ENCODE measurements around the gene DLD.

The DLD gene

DNA sequence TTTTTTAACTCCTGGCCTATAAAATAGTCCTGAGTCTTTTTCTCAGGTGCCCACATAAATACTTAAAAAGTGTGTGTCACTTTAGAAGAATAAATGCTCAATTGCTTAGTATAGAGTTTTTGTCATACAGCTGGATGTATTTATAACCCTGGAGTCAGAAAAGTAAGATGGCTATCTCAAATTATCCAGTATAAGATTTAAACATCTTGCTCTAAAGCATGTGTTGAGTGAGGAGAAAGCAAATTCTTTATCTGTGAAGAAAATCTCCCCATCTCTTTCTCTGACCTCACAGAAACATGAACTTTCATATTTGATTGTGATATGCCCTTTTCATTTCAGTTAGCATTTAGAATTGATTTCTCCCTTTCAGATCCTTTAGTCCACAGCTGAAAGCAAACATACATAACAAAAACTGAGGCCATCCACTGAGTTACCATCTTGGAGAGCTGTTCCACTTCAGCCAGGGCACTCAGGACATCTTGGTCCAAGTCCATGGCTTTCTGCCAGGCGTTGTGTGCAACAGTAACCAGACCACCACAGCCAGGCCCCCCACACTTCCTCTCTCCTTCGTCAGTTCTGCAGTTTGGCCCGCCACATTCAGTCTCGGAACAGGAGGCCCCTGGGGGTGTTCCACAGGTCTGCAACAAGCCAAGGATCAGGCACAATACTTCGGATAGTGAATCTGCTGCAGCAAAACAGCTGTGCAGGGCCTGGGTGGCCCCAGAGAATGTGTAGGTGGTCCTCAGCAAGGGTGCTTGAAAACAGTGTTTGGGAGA is 40.9 kb downstream of the DLD start:
- peaks cover 59 to 65% of the 10 kb centered on the region in 2 donors for H3K36me3 ChIP-seq (ENCODE audit: control insufficient read depth in 1 of 2, insufficient read depth in 2 of 2, low read length in 2 of 2)
- no peak overlapping the region for H3K27ac ChIP-seq (ENCODE audit: low read depth, low read length)

DNA sequence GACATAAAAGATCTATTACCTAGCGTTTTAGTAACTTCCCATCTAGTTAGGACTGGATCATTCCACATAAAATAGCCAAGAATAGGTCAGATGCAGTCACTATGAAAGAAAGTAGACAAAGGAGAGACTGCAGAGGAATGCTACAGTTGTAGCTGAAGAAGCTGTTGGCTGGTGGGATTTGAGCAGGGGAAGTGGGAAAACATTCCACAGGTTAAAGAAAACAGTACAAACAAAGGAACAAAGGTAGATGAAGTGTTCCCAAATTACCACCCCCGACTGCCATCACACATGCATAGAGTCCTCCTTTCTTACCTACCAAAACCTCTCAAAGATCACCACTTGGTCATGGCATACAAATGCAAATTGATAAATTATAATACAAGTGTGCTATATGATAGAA is 41.8 kb downstream of the DLD start:
- Histone ChIP-seq H3K9me3 (ENCODE audit: control insufficient read depth in 1 of 2, low read length in 2 of 2) (no peaks in the 10 kb centered on the region), H3K4me1 (ENCODE audit: control insufficient read depth in 1 of 2, insufficient read depth in 2 of 2, low read length in 2 of 2) (no peaks in the 10 kb centered on the region), H3K9ac (ENCODE audit: low read depth in 1 of 2, low read length in 2 of 2) (no peak overlapping the region), H3K27me3 (ENCODE audit: control insufficient read depth in 1 of 2, insufficient read depth in 2 of 2, low read length in 2 of 2) (no peaks in the 10 kb centered on the region), H3K27ac (ENCODE audit: low read depth, low read length) (no peak overlapping the region), H3K4me3 (ENCODE audit: low read depth in 1 of 2, low read length in 2 of 2) (no peak overlapping the region), H3K36me3 (ENCODE audit: control insufficient read depth in 1 of 2, insufficient read depth in 2 of 2, low read length in 2 of 2) (peaks cover 58 to 59% of the 10 kb centered on the region in 2 donors)

More for the DNA sequence above, 40.9 kb downstream of the DLD start:
- no peak overlapping the region for H3K4me3 ChIP-seq (ENCODE audit: low read depth in 1 of 2, low read length in 2 of 2)
- H3K4me1 ChIP-seq (ENCODE audit: control insufficient read depth in 1 of 2, insufficient read depth in 2 of 2, low read length in 2 of 2) = no peaks in the 10 kb centered on the region
- H3K9me3 ChIP-seq (ENCODE audit: control insufficient read depth in 1 of 2, low read length in 2 of 2) = no peaks in the 10 kb centered on the region
- H3K9ac ChIP-seq (ENCODE audit: low read depth in 1 of 2, low read length in 2 of 2) = no peak overlapping the region
- H3K27me3 ChIP-seq (ENCODE audit: control insufficient read depth in 1 of 2, insufficient read depth in 2 of 2, low read length in 2 of 2) = no peaks in the 10 kb centered on the region

DNA sequence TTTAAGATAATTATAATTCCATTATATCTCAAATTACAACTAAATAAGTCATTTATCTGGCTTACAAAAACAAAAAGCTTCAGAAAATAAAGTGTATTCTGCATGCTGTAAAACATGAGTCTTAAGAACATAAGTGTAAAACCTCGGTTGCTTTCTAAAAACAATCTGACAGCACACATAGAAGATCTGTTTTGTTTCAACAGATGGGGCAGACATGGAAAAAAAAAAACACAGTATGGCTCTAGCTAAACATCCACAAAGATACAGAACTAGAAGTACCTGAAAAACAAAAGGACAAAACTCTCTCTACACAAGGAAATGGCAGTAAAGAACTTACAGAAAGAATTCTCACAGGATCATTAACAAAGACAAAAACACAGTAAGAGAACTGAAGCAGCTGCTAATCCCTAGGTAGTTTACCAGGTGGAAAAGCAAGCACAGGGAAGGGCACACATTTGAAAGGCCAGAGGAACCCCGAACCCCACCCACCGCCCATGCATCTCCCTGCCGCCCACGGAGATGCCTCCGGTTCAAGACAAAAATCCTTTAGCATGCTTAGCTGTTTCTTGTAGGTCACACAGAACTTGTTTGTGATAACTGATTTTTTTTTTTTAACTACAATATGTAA is 42.5 kb downstream of the DLD start:
- Histone ChIP-seq H3K4me1 (ENCODE audit: control insufficient read depth in 1 of 2, insufficient read depth in 2 of 2, low read length in 2 of 2) (no peaks in the 10 kb centered on the region), H3K9ac (ENCODE audit: low read depth in 1 of 2, low read length in 2 of 2) (no peak overlapping the region), H3K9me3 (ENCODE audit: control insufficient read depth in 1 of 2, low read length in 2 of 2) (no peaks in the 10 kb centered on the region), H3K27me3 (ENCODE audit: control insufficient read depth in 1 of 2, insufficient read depth in 2 of 2, low read length in 2 of 2) (no peaks in the 10 kb centered on the region), H3K36me3 (ENCODE audit: control insufficient read depth in 1 of 2, insufficient read depth in 2 of 2, low read length in 2 of 2) (peaks cover 54 to 56% of the 10 kb centered on the region in 2 donors), H3K4me3 (ENCODE audit: low read depth in 1 of 2, low read length in 2 of 2) (no peak overlapping the region), H3K27ac (ENCODE audit: low read depth, low read length) (no peak overlapping the region)

DNA sequence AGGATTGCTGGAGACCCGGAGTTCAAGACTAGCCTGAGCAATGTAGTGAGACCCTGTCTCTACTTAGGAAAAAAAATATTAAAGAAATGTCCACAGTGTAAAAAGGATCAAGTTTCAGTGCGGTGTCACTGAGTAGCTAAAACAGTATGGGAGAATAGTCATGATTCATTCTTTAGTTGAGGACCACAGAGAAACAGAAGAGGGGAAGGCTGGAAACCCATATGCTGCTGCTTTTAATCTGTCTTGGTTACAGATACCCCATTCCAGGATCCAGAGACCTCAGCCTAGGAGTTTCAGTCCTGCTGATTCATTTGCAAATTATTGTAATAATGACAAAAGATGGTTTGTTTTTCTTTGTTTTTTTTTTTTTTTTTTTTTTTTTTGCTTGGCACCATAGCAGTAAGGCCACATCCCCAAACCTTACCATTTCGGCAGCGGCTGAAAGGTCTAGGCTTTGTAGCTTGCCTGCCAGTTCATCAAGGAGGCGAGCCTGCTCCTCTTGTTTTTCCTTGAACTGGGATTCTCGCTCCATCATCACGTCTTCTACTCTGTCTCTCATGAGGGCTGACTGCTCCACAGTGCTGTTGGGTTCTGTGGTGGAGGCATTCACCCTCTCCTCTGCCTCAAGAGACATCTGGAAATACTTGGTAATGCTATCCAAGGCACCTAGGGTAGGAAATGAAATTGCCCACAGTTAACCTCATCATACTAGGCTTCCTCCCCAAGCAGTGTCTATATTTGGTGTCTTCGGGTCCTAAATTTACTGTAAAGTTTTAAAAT is 44.2 kb downstream of the DLD start:
- H3K9ac ChIP-seq (ENCODE audit: low read depth in 1 of 2, low read length in 2 of 2) = no peak overlapping the region
- H3K27ac ChIP-seq (ENCODE audit: low read depth, low read length) = no peak overlapping the region
- H3K9me3 ChIP-seq (ENCODE audit: control insufficient read depth in 1 of 2, low read length in 2 of 2) = no peaks in the 10 kb centered on the region
- no peak overlapping the region for H3K4me3 ChIP-seq (ENCODE audit: low read depth in 1 of 2, low read length in 2 of 2)
- peaks cover 52 to 61% of the 10 kb centered on the region in 2 donors for H3K36me3 ChIP-seq (ENCODE audit: control insufficient read depth in 1 of 2, insufficient read depth in 2 of 2, low read length in 2 of 2)
- no peaks in the 10 kb centered on the region for H3K27me3 ChIP-seq (ENCODE audit: control insufficient read depth in 1 of 2, insufficient read depth in 2 of 2, low read length in 2 of 2)
- H3K4me1 ChIP-seq (ENCODE audit: control insufficient read depth in 1 of 2, insufficient read depth in 2 of 2, low read length in 2 of 2) = no peaks in the 10 kb centered on the region

DNA sequence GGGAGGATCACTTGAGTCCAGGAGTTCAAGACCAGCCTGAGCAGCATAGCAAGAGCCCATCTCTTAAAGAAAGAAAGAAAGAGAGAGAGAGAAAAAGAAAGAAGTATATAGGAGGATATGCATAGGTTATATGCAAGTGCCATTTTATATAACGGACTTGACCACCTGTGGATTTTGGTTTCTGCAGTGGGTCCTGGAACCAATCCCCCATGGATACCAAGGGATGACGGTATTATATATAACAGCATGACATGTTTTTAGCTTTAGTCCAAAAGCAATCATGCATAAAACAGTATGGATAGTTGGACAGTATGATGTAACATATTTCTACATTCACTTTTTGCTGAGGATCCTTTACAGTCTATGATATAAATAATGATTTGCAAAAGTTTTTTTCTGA is 45.3 kb downstream of the DLD start:
- H3K4me1 ChIP-seq (ENCODE audit: control insufficient read depth in 1 of 2, insufficient read depth in 2 of 2, low read length in 2 of 2) = no peaks in the 10 kb centered on the region
- H3K27ac ChIP-seq (ENCODE audit: low read depth, low read length) = no peak overlapping the region
- H3K27me3 ChIP-seq (ENCODE audit: control insufficient read depth in 1 of 2, insufficient read depth in 2 of 2, low read length in 2 of 2) = no peaks in the 10 kb centered on the region
- H3K4me3 ChIP-seq (ENCODE audit: low read depth in 1 of 2, low read length in 2 of 2) = no peak overlapping the region
- H3K36me3 ChIP-seq (ENCODE audit: control insufficient read depth in 1 of 2, insufficient read depth in 2 of 2, low read length in 2 of 2) = peaks cover 54 to 63% of the 10 kb centered on the region in 2 donors
- no peak overlapping the region for H3K9ac ChIP-seq (ENCODE audit: low read depth in 1 of 2, low read length in 2 of 2)
- H3K9me3 ChIP-seq (ENCODE audit: control insufficient read depth in 1 of 2, low read length in 2 of 2) = no peaks in the 10 kb centered on the region

DNA sequence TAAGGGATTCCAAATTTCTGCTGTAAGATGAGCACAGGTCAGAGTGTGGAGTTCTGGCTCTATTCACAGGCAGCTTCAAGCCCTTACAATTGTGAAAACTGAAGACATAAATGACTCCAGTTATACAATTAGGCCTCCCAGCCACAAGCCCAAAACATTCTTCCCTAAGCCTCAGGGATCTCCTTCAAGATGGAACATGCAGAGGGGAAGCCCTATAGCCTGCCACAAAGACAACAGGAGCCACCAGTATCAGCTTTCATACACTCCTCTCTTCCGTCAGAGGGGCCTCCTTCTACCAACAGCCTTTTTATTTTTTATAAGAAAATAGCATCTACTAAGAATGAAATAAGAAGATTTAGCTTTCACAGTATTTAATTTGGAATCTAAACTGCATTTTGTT is 46.5 kb downstream of the DLD start:
- no peaks in the 10 kb centered on the region for H3K4me1 ChIP-seq (ENCODE audit: control insufficient read depth in 1 of 2, insufficient read depth in 2 of 2, low read length in 2 of 2)
- H3K4me3 ChIP-seq (ENCODE audit: low read depth in 1 of 2, low read length in 2 of 2) = no peak overlapping the region
- H3K9ac ChIP-seq (ENCODE audit: low read depth in 1 of 2, low read length in 2 of 2) = no peak overlapping the region
- H3K9me3 ChIP-seq (ENCODE audit: control insufficient read depth in 1 of 2, low read length in 2 of 2) = no peaks in the 10 kb centered on the region
- no peaks in the 10 kb centered on the region for H3K27me3 ChIP-seq (ENCODE audit: control insufficient read depth in 1 of 2, insufficient read depth in 2 of 2, low read length in 2 of 2)
- H3K27ac ChIP-seq (ENCODE audit: low read depth, low read length) = no peak overlapping the region
- H3K36me3 ChIP-seq (ENCODE audit: control insufficient read depth in 1 of 2, insufficient read depth in 2 of 2, low read length in 2 of 2) = peaks cover 46 to 61% of the 10 kb centered on the region in 2 donors

DNA sequence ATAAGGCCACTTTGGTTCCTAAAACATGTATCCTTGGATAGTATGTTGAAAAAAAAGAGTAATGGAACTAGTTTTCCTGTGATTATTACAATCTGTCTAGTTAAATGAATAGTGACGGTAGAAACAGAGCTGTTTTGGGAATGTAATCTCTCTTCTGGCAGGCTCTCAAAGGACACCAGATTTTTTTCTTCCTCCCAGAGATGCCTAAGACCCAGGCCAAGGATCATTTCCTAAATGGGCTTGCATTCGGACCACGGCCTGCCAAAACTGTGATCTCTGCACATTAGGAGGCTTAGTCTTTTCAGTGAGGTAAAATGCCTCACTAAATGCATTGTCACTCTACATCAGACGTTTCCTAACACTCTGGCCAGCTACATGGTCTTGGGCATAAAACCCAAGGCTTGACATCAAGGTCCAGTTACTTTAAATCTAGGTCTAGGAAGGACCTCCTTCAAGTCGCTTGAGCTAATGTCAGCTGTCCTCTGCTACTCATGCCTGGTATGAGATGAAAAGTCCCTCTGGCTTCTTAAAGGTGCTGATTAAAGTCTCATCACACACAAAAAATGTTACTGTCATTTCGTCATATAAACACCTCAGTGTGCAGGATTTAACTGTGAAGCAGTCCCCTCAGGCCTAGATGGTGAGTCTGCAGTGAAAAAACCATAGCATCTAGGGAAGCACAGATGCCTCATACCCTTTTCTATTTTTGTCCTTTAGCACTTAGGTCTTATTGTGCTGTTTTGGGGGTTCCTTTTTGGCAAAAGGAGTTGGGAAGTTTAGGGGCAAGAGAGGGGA is 47.7 kb downstream of the DLD start:
- Histone ChIP-seq H3K27ac (ENCODE audit: low read depth, low read length) (no peak overlapping the region), H3K4me3 (ENCODE audit: low read depth in 1 of 2, low read length in 2 of 2) (no peak overlapping the region), H3K9me3 (ENCODE audit: control insufficient read depth in 1 of 2, low read length in 2 of 2) (no peaks in the 10 kb centered on the region), H3K4me1 (ENCODE audit: control insufficient read depth in 1 of 2, insufficient read depth in 2 of 2, low read length in 2 of 2) (no peaks in the 10 kb centered on the region), H3K9ac (ENCODE audit: low read depth in 1 of 2, low read length in 2 of 2) (no peak overlapping the region), H3K27me3 (ENCODE audit: control insufficient read depth in 1 of 2, insufficient read depth in 2 of 2, low read length in 2 of 2) (no peaks in the 10 kb centered on the region), H3K36me3 (ENCODE audit: control insufficient read depth in 1 of 2, insufficient read depth in 2 of 2, low read length in 2 of 2) (peaks cover 44 to 61% of the 10 kb centered on the region in 2 donors)

DNA sequence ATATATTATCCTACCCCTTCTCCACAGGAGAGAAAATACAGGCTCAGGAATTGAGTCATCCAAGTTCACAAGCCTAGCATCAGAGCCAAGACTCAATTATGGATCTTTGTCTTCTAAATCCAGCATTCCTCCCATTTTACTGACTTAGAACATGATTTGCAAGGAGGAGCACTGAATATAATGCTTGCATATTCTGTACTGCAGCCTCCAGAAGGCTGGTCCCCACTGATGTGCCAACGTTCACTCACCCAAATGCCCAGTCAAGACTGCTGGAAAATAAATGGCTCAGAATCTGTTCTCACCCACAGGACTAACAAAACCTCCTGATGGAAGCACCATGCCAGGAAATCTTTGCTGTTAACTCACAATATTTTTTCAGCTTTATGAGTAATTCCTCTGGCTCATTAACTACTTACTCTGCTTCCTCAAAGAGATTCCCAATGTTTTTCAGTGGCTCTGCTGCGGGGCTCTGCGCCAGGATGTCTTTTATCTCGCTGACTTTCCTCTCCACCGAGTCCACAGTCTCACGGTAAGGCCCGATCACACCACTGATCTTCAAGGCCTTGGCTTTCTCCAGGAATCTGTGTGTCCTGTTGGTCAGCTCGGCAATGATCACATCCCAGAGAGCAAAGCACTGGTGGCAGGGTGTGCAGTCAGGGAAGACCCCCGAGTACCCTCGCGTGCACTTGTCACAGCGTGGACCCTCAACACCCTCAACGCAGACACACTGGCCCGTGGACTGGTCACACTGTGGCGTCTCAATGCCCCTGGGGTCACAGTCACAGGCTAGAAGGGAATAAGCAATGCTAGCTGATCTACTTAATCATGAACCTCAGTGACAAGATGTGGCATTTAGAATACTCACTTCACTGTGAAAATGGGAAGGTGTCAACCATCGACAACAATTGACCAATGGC is 48.8 kb downstream of the DLD start:
- Histone ChIP-seq H3K9ac (ENCODE audit: low read depth in 1 of 2, low read length in 2 of 2) (no peak overlapping the region), H3K4me1 (ENCODE audit: control insufficient read depth in 1 of 2, insufficient read depth in 2 of 2, low read length in 2 of 2) (no peaks in the 10 kb centered on the region), H3K27ac (ENCODE audit: low read depth, low read length) (no peak overlapping the region), H3K36me3 (ENCODE audit: control insufficient read depth in 1 of 2, insufficient read depth in 2 of 2, low read length in 2 of 2) (peaks cover 47 to 71% of the 10 kb centered on the region in 2 donors), H3K9me3 (ENCODE audit: control insufficient read depth in 1 of 2, low read length in 2 of 2) (no peaks in the 10 kb centered on the region), H3K4me3 (ENCODE audit: low read depth in 1 of 2, low read length in 2 of 2) (no peak overlapping the region), H3K27me3 (ENCODE audit: control insufficient read depth in 1 of 2, insufficient read depth in 2 of 2, low read length in 2 of 2) (no peaks in the 10 kb centered on the region)

DNA sequence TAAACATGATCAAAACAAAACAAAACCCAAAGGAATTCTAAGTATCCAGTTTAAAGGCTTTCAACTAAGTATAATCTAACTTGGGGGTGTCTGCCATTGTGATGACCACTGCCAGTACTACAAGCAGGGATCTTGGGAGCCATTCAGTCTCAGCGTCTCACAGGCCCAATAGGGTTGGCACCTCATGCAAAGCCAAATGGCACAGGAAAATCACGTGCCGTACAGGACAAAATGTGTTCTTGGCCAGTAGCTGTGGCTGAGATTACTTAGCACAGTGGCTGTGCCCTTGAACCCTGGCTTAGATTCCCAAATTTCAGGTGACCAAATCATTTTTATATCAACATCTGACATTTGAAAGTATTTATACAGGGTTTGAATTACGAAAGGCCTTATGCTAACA is 50.0 kb downstream of the DLD start:
- no peak overlapping the region for H3K27ac ChIP-seq (ENCODE audit: low read depth, low read length)
- peaks cover 40 to 65% of the 10 kb centered on the region in 2 donors for H3K36me3 ChIP-seq (ENCODE audit: control insufficient read depth in 1 of 2, insufficient read depth in 2 of 2, low read length in 2 of 2)
- H3K4me1 ChIP-seq (ENCODE audit: control insufficient read depth in 1 of 2, insufficient read depth in 2 of 2, low read length in 2 of 2) = no peaks in the 10 kb centered on the region
- H3K4me3 ChIP-seq (ENCODE audit: low read depth in 1 of 2, low read length in 2 of 2) = no peak overlapping the region
- no peak overlapping the region for H3K9ac ChIP-seq (ENCODE audit: low read depth in 1 of 2, low read length in 2 of 2)
- H3K27me3 ChIP-seq (ENCODE audit: control insufficient read depth in 1 of 2, insufficient read depth in 2 of 2, low read length in 2 of 2) = no peaks in the 10 kb centered on the region
- H3K9me3 ChIP-seq (ENCODE audit: control insufficient read depth in 1 of 2, low read length in 2 of 2) = no peaks in the 10 kb centered on the region

All from duodenal mucosa (tissue), 2 donors.